ENCODE data around the gene TC2N.
"Not testable (repeated sequence)": the region's sequence is repeated elsewhere in the genome, so short reads cannot be mapped to it uniquely, and the experiment has no call there.

The TC2N gene

DNA sequence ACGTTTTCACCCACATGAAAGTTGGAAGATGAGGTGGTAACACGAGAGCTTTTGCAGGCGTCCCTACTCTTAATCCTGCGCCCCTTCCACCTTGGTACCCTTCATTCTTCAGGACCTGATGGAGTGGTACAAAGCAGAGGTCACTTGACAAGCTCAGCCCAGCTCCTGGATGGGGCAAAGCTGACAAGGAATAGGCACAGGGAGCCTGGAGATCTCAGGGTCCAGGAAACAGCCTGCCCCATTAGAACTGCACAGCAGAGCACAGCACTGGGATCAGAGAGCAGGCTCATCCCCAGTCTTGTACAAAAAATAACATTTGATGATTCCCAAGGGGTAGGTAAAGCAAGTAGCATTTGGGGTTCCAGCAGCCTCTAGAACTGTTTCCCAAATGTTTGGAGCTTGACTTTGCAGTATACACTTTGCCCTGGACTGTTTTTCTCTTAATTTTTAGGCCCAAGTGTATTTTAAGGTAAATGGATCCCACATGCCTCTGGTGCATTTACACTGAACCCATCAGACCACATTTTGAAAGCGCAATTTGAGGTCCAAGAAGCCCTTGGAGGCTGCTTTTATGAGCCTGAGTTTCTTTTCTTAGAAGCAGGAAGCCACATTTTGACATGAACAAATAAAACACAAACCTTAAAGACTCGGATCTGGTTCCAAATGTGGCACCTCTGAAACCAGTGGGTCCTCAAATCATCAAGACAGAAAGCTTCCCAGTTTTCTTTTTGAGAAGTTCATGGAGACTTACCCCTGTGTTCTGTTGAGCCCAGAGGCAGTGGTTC, 633 bp downstream of the TC2N start:
- no peak for DNase-seq (ENCODE audit: low spot score)

DNA sequence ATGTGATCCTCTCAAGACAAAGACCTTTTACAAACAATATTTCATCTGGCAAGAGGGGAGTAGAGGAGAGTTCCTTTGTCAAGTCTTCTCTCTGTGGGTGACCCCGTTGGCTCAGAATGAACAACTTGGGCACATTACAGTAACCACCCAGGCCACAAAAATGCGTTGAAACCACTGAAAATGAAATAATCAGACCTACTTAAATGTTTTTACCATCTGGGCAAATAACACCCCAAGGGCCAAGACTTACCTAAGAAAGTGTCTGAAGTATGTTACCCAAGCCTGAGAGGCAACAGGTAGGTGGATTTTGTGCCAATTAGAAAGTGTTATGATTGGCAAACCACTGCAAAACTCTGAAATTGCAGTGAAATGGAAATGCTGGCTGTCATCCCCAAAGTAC, 1.3 kb downstream of the TC2N start:
- DNase-seq (ENCODE audit: low spot score), result no peak

DNA sequence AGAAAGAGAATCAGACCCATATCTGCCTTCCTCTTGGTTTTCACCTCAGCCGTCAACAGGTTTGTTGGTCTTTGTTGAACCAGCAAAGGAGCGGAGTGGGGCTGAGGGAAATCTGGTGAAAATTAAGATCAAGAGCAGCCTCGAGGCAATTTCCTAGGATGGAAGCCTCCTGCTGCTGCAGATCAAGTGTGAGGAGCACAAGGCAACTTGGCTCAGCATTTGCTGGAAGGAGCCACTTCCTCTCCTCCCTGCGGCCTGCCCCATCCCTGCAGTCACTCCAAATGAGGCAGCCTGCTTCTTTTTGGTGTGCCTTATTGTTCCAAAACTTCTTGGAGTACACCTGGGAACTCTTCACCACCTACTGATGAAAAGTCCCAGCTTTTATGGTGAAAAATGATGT, 4.9 kb downstream of the TC2N start:
- no peak for DNase-seq (ENCODE audit: low spot score)

DNA sequence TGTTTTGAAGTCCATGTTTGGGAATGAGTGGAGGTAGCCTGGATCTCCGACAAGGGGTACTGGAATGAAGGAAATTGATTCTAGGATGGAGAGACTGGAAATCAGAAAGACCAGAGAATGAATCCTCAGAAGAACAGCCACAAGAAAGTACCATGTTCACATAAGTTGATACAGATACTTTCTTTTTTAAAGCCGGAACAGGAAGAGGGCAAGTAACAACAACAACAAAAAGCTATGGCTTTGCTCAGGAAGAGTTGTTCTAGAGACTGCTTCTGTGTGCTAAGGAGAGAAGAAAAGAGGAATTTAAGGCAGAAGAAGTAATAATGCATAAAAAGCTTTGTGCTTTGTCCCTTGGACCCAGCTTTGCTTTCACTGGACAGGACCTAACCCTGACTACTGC, 6.2 kb downstream of the TC2N start:
- DNase-seq (ENCODE audit: low spot score), result no peak

DNA sequence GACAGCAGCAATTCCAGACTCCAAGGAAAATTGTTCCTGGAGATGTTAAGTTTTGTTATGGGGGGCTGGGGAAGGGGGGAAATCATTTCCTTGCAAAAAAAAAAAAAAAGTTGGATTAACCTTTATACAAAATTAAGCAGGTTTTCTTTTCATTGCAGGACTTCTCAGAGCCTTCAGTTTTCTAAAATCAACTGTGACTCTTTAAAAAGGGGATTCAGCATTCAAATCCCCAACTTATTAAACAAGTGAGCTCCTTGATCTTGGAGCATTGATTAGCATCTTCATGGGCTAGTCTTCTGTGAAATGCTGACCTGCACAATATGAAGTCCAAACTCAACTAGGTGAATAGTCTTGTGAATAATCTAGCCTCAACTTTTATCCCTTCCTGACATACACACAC, 7.1 kb downstream of the TC2N start:
- DNase-seq (ENCODE audit: low spot score), result no peak

DNA sequence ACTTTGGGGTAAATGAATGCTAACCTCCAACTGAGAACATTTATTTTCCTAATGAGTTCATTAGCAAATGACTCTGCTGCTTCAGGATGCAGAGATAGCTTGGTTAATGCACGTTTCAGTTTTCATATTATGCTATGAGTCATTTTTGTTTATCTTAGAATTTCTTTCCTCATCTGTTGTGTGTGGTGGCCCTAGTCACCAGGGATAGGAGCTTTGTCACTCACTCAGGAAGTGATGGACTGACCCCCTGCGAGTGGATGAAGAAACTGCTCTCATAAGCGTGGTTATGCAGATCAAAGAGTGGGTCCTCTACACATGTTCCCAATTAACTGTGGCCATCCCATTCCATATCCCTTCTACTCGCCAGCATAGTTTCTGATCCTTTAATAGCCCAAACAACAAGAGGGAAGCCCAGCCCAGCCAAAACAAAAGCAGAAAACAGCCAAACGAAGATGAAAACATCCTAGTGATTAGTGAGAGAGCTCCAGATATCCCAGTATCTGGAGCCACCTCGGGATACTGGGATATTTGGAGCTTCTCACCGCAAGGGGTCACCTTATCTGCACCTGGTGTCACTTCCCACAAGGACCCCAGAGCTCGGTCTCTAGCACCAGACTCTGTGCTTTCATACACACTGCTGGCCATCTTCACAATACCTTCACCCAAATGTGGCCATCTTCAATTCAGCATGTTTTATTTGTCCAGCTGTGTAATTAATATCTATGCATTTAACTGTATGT, 8.6 kb downstream of the TC2N start:
- DNase-seq (ENCODE audit: low spot score), result peak; percentile 48

DNA sequence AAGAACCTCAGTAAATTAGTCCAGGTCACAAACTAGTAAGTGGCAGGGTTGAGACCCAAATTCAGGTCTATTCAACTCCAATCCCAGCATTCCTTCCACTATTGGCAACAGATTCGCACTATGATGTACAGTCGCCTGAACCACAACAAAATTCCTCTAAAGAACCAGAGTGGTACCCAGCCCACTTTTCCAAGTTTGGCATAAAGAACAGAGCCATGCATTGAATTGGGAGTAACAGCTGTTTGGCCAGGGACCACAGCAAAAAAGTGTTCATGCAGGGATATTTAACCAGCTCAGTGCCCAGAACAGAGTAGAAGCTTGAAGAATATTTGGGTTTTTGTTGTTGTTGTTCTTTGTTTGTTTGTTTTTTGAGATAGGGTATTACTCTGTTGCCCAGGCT, 9.7 kb downstream of the TC2N start:
- DNase-seq (ENCODE audit: low spot score), result no peak

DNA sequence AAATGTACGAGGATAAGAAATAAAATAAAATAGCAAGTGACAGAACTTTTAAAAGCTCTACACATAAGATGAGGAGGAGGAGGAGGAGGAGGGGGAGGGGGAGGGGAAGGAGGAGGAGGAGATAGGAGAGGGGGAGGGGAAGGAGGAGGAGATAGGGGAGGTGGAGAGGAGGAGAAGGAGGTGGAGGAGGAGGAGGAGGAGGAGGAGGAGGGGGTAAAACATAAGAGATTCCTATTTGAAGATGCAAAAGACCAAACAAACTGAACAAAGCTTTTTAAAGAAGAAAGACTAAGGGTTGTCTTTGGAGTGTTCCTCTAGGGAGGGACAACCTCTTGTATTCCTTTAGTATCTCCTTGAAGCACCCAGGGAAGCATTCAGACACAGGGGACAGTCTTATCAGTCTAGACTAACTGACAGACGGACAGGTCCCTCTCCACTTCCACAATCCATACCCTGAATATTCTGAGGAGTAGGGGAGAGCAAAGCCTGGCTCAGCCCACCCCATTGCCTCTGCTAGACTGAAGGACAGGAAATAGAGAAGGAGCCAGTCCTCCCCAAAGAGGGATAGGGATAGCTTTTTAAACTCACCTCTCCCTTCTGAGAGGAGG, 12.9 kb downstream of the TC2N start:
- no peak for DNase-seq (ENCODE audit: low spot score)

DNA sequence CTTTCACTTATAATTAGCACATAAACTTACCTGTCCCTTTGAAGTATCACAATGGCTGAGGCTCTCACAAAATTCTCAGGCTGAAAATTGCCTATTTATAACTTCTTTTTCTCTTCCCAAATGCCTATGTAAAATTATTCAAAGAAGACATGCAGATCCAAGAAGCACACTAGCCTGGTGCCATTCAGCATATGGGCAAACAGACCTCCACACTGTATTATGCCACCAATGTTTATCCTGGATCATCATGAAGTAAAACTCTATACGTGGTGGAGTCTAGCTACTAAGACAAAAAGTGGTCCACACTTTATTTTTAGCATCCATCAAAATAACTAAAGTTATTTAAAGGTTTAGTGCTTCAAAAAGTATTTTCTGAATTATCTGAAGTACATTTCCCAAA, 15.8 kb downstream of the TC2N start:
- DNase-seq (ENCODE audit: low spot score), result no peak

DNA sequence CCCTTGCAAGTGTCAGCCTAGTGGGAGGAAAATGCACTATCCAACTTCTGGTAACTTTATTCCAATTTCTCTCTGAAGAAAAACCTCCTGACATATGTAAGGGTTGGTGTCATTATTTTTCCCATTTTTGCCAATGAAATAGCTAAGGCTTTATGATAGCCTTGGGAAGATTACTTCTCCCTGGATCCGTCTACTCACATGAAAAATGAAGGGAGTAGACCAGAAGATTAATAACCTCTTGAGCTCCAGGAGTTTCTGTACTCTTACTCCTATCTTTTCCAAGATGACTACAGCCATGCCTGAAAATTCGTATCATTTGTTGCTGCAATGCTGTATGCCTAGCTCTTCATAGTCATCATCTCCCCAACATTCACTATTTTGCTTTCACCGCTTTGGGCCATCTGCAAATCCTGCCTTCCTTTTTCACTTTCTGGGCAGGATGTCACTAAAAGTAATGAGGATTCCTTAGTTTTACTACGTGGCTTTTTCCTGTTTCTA, 18.8 kb downstream of the TC2N start:
- DNase-seq (ENCODE audit: low spot score), result no peak

DNA sequence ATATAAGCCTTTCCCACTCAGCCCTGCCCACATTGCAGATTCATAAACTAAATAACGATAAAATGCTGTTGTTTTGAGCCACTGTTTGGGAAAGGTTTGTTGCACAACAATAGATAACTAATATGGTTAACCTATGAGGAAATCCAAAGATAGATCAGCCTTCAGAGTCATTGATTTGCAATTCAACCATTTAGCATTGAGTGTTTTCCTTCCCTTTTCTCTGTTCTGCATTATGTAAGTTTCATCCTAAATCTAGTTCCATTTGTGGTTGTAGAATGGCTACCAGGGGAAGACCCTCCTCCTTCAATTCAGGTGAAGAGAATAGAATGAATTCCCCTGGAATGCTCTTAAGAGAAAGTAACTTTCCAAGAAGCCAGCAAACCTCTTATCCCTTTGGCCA, 19.6 kb downstream of the TC2N start:
- no peak for DNase-seq (ENCODE audit: low spot score)

DNA sequence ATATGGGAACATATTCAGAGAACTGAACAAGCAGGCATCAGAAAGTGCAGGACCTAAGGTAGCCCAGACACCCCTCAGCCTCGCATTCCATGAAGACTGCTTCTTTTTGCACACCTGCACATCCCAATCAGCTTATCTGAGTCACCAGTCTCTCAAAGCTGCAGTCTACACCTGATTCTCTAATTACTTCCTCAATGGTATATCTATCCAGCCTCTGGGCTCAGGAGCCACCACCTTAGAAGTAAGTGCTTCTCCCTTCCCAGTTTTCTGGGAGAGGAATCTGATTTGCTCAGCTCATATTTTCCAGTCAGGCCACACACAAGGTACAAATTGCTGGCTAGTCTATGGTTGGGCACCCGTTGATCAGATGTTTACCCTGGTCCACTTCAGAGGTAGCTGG, 21.7 kb downstream of the TC2N start:
- no peak for DNase-seq (ENCODE audit: low spot score)

DNA sequence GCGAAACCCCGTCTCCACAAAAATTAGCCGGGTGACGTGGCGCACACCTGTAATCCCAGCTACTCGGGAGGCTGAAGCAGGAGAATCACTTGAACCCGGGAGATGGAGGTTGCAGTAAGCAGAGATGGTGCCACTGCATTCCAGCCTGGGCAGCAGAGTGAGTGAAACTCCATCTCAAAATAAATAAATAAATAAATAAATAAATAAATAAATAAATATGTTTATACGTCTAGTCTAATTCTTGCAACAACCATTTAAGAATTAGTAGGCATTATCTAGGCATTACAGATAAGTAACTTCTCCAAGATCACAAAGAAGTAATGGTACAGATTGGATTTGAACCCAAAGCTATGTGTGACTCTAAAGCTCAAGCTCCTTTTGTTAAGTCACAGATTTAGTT, 22.3 kb downstream of the TC2N start:
- DNase-seq (ENCODE audit: low spot score), result not testable (repeated sequence)

DNA sequence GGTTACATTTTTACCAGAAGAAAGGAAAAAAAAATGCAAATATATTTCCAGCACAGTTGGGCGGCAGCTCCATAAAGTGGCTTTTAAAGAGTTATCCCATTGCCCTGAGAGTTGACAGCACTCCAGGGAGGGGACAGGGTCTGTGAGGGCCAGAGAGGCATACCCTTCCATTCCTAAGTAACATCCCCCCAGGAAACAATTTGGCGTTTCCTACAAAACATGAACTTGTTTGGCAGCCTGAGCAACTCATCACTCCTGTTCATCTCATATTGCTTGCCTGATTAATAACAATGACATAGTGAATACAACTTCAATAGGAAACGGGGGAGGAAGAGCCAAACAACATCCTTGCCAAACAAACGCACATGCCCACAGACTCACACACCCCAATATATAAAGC, 23.3 kb downstream of the TC2N start:
- no peak for DNase-seq (ENCODE audit: low spot score)

DNA sequence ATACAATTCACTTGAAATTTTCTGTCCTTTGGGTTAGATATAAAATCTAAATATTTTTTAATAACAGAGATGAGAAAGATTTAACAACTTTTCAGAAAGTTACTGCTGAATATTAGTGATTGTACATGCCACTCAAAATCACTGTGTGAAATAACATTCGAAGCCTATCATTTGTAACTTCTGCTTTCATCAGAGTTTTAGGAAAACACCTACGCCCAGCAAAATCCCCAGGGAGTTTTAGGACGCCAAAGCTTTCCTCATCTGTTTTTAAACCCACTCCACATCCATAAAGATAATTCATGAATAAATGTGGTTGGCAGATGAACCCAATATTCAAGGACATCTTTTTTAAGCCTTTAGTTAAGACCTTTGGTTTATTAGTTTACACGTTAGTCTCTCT, 23.9 kb downstream of the TC2N start:
- no peak for DNase-seq (ENCODE audit: low spot score)

DNA sequence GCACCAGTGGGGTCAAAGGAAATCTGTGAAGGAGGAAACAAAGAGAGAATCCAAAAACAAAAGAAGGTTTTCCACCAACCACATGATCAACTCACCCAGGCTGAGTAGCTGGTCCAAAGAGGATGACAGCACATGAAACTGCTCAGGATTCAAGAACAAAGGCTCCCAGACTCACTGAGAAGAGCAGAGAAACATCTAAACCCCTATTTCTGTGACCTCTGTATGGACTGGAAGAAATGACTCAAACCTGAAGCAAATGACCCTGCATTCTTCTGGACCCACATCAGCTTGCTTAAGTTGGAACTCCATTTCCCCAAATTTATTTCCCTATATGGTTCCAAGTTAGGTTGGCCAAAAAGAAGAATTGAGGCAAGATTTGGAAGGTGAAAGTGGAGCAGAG, 26.3 kb downstream of the TC2N start:
- no peak for DNase-seq (ENCODE audit: low spot score)

DNA sequence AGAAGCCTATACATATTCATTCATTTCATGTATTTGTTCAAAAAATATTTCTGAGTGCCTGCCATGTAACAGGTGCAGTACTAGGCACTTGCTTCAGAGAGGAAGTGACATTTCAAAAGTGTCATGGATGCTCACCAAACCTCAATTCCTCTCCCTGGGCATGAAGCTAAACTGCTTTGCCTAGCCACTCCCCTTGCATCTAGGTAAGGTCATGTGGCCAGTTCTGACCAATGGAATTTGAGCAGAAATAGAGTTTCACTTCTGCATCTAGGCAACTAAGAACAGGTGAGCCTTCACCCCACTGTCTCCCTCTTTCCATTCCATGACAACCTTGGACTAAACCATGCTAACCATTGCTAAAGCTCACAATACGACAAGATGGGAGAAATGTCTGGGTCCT, 27.6 kb downstream of the TC2N start:
- no peak for DNase-seq (ENCODE audit: low spot score)

DNA sequence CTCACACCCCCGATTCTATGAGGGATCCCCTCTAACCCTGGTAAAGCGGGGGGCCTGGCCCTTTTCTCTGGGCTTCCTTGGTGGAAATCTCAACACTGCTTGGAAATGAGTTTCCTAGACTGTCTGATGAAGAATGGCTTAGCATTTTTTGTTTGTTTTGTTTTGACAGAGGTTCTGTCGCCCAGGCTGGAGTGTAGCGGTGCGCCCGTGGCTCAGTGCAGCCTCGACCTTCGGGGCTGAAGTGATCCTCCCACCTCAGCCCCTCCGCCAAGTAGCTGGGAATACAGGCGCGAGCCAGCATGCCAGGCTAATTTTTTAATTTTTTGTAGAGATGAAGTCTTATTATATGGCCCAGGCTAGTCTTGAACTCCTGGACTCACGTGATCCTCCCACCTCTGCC, 30.3 kb downstream of the TC2N start:
- DNase-seq (ENCODE audit: low spot score), result no peak

DNA sequence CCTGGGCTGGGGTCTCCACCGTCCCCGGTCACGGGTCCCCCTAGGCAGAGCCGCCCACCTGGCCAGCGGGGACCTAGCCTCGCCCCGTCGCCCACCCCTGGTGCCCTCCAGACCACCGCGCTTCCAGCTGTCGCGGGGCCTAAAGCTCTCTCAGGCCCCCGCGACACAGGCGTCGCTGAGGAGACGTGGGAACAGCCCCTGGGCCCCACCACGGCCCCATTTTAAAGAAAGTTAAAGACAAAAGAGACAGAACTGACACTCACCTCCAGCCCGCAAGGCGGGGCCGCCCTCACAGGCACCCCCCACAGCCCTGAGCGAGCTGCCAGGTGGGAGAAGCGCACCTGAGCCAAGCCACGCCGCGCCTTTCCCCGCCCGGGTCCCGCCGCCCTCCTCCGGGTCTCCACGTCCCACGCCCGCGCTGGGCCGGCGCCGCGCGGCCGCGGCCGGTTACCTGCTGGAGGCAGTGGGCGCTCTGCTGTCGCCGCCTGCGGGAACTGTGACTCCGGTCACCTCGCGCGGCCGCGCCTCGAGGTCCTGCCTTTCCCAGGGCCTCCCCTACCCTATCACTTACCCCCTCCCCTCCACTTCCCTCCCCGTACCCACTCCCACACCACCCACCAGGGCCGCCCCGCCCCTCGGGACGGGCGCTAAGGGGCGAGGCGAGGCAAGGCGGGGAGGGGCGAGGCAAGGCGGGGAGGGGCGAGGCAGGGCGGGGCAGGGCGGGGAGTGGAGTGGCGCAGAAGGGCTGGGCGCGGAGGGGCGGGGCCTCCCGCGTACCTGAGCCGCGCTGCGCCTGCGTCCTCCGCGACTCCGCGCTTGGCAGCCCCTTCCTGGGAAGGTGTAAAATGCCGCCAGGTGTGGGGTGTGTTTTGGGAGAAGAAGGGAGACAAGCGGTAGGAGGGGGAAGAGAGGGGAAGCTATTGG, 31.2 kb downstream of the TC2N start:
- no peak for DNase-seq (ENCODE audit: low spot score)

DNA sequence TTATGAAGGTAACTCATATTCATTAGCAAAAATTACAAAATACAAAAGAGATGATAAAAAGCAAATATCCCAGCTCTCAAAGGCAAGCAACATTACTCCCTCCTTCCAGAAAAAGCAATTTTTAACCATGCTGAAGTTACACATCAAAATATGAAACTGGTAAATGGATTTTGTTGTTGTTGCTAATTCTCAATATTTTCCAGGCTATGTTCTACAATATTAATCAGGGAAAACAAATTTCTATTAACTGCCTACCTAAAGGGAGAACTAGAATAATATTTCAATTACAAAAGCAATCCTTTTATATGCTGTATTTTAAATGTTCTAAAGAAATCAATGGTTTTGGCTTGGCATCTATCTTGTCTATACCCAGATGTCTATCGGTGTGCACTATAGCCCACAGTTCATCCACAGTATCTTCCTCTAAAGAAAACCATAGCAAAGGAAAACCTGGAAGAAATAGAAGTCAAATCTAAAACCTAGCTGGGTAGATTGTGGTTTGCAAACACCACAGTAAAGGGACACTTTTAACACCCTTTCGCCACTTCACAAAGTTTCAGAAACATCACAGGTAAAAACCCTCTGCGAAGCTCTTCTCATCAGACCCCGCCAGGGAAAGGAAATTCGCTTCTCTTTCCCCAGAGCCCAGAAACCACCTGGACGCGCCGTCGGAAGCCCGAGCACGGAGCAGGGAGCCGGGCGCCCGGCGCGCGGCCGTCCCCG, 32.0 kb downstream of the TC2N start:
- DNase-seq (ENCODE audit: low spot score), result no peak

DNA sequence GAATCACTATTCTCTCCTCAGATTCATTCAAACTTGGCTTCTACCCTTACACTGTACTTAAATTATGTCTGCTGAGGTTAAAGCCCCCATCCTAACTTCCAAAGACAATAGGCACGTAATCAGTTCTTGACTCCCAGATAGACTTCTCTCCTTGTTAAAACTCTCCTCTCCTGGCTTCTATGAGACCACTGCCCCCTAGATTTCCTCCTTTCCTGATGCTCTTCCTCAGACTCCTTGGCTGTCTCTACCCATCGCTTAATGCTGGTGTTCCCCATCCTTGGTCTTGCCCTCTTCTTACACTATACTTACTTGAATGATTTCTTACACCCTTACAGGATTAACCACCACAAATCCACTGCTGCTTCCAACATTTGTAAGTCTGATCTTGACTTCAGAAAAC, 32.8 kb downstream of the TC2N start:
- DNase-seq (ENCODE audit: low spot score), result no peak

All from RKO (cell line).